Panc1 (cell line): Measurements from ENCODE around the gene FXYD3. TPM values are rescaled to one million over a fixed set of nuclear protein-coding genes. Genes with fewer than 3 reads are reported as not detected.

Source experiments
- ATAC-seq: fragments of 200-7000 bp; cut with Tn5 transposase; 2 replicates; pipeline ENCODE4 v1.9.1; 2020; ENCODE audit warnings: mild to moderate bottlenecking, moderate library complexity
- BruUV-seq: library from RNA; stranded (reverse); fragments of 400-500 nt; replicated peaks from 2 replicates; lab custom pipeline; 2021; lab: Mats Ljungman, UMichigan
- CTCF ChIA-PET: fragments of 300-600 bp; sonication (Branson Sonifier 250); formaldehyde crosslinking; loops from one replicate; lab custom pipeline; 2022; ENCODE audit warnings: antibody characterized with exemption; lab: Charles Lee
- POLR2A ChIA-PET: fragments of 300-600 bp; sonication (Branson Sonifier 250); formaldehyde crosslinking; loops from one replicate; lab custom pipeline; 2022; ENCODE audit warnings: antibody characterized with exemption; lab: Charles Lee
- DNase-seq: peaks from one replicate; pipeline ENCODE4 v3.0.0-alpha.2; 2010; ENCODE audit warnings: low read depth, low spot score
- H3K27ac ChIP-seq: 2 replicates; pipeline ENCODE4 v1.5.1; 2011; ENCODE audit warnings: mild to moderate bottlenecking, low read length, inconsistent platforms
- H3K27me3 ChIP-seq: fragments of 200-500 bp; sonication (Bioruptor generic); 2 replicates; pipeline ENCODE4 v1.6.0; 2014; ENCODE audit warnings: low read length, inconsistent platforms; ENCODE audit not compliant: control insufficient read depth, insufficient read depth
- H3K36me3 ChIP-seq: fragments of 200-500 bp; sonication (Bioruptor generic); 2 replicates; pipeline ENCODE4 v1.5.1; 2014; ENCODE audit warnings: inconsistent platforms, mild to moderate bottlenecking, low read length, moderate library complexity; ENCODE audit not compliant: control insufficient read depth, insufficient read depth
- H3K4me1 ChIP-seq: 2 replicates; pipeline ENCODE4 v1.5.1; 2011; ENCODE audit warnings: inconsistent platforms, mild to moderate bottlenecking, low read length, moderate library complexity; ENCODE audit not compliant: control insufficient read depth, insufficient read depth
- H3K4me3 ChIP-seq, 2 experiments: 2 replicates each; pipeline ENCODE4 v1.5.1; 2011 to 2012; ENCODE audit warnings: low read depth in 2 of 2, low read length in 2 of 2, mild to moderate bottlenecking in 2 of 2, inconsistent platforms in 1 of 2, moderate library complexity in 1 of 2
- H3K9me3 ChIP-seq: fragments of 200-500 bp; sonication (Bioruptor generic); 2 replicates; pipeline ENCODE4 v1.5.1; 2014; ENCODE audit warnings: low read depth, mild to moderate bottlenecking, inconsistent platforms, low read length, moderate library complexity; ENCODE audit not compliant: control insufficient read depth, insufficient read depth
- POLR2AphosphoS5 ChIP-seq: IDR thresholded peaks from 2 replicates; pipeline ENCODE4 v1.6.1; 2012; ENCODE audit warnings: mild to moderate bottlenecking, low read depth, low read length, moderate library complexity
- SIN3A ChIP-seq: IDR thresholded peaks from 2 replicates; pipeline ENCODE4 v1.6.1; 2012; ENCODE audit warnings: low read depth, mild to moderate bottlenecking, low read length, moderate library complexity, borderline replicate concordance; ENCODE audit not compliant: insufficient read depth
- TCF7L2 ChIP-seq: IDR thresholded peaks from 2 replicates; pipeline ENCODE4 v1.6.1; 2011; ENCODE audit warnings: mild to moderate bottlenecking, low read depth, low read length, inconsistent platforms
- in situ Hi-C: cut with HindIII; loops from 2 replicates; pipeline ENCODE4 v1.10.0; 2016; ENCODE audit warnings: low sequenced_read_pairs, low pct_unique_long_range_greater_than_20kb
- intact Hi-C: fragments of 100-400 bp; cut with micrococcal nuclease; formaldehyde crosslinking; loops from one replicate; pipeline ENCODE4 v1.10.0; 2022; ENCODE audit not compliant: unreplicated experiment
- total RNA-seq: library from RNA; stranded (reverse); gene quantifications from one replicate; pipeline ENCODE4 v1.2.1, GENCODE V29; 2021; ENCODE audit not compliant: unreplicated experiment
- TF ChIP-seq, protein P1 (sequence below), 2 experiments: IDR thresholded peaks; 2 replicates each; pipeline ENCODE4 v1.6.1; 2011 to 2012; ENCODE audit warnings: low read depth in 2 of 2, control low read depth in 1 of 2, low read length in 1 of 2, mild to moderate bottlenecking in 1 of 2, moderate library complexity in 1 of 2; ENCODE audit not compliant: insufficient read depth in 1 of 2
- TF ChIP-seq, protein P2 (sequence below): fragments of 450-650 bp; IDR thresholded peaks from 2 replicates; pipeline ENCODE4 v1.5.1; 2017; ENCODE audit warnings: mild to moderate bottlenecking

The FXYD3 gene
- total RNA-seq, 1 experiment from 2014 or later = not detected

DNA sequence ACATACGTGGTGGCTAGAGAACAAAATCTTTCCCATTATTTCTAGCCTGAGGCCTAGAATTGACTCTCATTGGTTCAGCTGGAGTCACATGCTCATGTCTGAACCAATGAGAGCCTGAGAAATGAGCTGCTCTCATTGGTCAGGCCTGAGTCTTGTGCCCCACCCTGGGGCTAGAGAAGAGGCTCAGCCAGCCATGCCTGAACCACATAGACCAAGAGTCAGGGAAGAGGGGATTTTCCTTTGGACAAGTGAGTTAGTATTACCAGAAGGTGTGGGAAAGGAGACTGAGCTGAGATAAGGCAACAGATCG is 45.8 kb downstream of the FXYD3 start:
- ChIA-PET CTCF (interaction anchor here (0.6 kb wide), 1 partner anchor 27 kb away, joined by 3 read pairs; the partner anchor contains the start of gene LGI4), POLR2A (no interaction called here)
- H3K4me1 ChIP-seq = no peaks in the 10 kb centered on the region
- H3K9me3 ChIP-seq = peaks cover 26% of the 10 kb centered on the region; the same call in 1 of the 2 replicates
- intact Hi-C loops = no loop called here
- H3K36me3 ChIP-seq = no peaks in the 10 kb centered on the region
- ATAC-seq = no peak
- no peak for DNase-seq
- no peak overlapping the region for H3K27ac ChIP-seq
- BruUV-seq = no TSS peak
- in situ Hi-C loops = no loop called here
- no peak overlapping the region for H3K4me3 ChIP-seq
- TF ChIP-seq POLR2AphosphoS5 = no peak
- TF ChIP-seq, protein P1, sequence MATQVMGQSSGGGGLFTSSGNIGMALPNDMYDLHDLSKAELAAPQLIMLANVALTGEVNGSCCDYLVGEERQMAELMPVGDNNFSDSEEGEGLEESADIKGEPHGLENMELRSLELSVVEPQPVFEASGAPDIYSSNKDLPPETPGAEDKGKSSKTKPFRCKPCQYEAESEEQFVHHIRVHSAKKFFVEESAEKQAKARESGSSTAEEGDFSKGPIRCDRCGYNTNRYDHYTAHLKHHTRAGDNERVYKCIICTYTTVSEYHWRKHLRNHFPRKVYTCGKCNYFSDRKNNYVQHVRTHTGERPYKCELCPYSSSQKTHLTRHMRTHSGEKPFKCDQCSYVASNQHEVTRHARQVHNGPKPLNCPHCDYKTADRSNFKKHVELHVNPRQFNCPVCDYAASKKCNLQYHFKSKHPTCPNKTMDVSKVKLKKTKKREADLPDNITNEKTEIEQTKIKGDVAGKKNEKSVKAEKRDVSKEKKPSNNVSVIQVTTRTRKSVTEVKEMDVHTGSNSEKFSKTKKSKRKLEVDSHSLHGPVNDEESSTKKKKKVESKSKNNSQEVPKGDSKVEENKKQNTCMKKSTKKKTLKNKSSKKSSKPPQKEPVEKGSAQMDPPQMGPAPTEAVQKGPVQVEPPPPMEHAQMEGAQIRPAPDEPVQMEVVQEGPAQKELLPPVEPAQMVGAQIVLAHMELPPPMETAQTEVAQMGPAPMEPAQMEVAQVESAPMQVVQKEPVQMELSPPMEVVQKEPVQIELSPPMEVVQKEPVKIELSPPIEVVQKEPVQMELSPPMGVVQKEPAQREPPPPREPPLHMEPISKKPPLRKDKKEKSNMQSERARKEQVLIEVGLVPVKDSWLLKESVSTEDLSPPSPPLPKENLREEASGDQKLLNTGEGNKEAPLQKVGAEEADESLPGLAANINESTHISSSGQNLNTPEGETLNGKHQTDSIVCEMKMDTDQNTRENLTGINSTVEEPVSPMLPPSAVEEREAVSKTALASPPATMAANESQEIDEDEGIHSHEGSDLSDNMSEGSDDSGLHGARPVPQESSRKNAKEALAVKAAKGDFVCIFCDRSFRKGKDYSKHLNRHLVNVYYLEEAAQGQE (IDR thresholded peaks at IDR 0.05; ENCODE audit: insufficient read depth in 1 of 2, low read depth in 2 of 2, low read length in 1 of 2) = no peak
- TF ChIP-seq, protein P2, sequence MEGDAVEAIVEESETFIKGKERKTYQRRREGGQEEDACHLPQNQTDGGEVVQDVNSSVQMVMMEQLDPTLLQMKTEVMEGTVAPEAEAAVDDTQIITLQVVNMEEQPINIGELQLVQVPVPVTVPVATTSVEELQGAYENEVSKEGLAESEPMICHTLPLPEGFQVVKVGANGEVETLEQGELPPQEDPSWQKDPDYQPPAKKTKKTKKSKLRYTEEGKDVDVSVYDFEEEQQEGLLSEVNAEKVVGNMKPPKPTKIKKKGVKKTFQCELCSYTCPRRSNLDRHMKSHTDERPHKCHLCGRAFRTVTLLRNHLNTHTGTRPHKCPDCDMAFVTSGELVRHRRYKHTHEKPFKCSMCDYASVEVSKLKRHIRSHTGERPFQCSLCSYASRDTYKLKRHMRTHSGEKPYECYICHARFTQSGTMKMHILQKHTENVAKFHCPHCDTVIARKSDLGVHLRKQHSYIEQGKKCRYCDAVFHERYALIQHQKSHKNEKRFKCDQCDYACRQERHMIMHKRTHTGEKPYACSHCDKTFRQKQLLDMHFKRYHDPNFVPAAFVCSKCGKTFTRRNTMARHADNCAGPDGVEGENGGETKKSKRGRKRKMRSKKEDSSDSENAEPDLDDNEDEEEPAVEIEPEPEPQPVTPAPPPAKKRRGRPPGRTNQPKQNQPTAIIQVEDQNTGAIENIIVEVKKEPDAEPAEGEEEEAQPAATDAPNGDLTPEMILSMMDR = no peak
- TF ChIP-seq SIN3A = no peak
- TF ChIP-seq TCF7L2 = no peak
- no peaks in the 10 kb centered on the region for H3K27me3 ChIP-seq

DNA sequence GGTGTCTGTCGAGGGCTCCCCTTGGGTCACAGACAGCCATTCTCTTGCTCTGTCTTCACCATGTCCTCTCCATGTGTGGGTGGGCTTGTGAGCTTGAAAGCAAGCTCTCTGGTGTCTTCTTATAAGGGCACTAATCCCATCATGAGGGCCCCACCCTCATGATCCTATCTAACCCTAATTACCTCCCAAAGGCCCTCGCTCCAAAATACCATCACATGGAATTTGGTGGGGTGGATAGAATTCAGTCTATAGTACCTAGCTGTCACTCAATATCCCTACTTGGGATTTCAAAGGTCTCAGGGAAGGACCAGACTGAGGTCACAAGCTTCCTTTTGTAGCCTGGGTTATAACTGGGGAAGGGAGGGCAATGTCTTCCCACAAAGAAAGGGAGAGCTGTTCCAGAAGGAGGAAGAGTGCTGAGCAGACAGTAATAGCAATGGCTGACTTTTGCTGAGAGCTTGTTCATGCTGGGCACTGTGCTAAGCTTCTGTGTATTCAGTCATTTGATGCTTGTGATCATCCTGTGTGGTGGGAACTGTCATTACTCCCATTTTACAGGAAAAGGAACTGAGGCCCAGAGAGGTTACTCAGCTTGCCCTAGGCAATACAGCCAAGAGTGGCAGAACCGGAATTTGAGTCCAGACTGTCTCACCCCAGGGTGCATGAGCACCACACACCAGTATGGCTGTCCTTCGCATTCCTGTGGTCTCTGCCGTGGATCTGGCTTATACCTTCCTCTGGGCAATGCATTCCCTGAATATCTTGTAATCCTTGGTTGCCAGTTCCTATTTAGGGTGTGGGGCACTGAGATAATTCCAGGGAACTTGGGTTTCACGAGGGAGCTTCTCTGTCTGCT is 47.1 kb downstream of the FXYD3 start:
- ATAC-seq = no peak
- intact Hi-C loops = no loop called here
- ChIA-PET CTCF (no interaction called here), POLR2A (no interaction called here)
- H3K36me3 ChIP-seq = no peaks in the 10 kb centered on the region
- H3K27me3 ChIP-seq = no peaks in the 10 kb centered on the region
- no TSS peak for BruUV-seq
- H3K9me3 ChIP-seq = peaks cover 33% of the 10 kb centered on the region; the same call in 1 of the 2 replicates
- TF ChIP-seq SIN3A = no peak
- TF ChIP-seq, protein P1 (IDR thresholded peaks at IDR 0.05; ENCODE audit: insufficient read depth in 1 of 2, low read depth in 2 of 2, low read length in 1 of 2) = no peak
- TF ChIP-seq POLR2AphosphoS5 = no peak
- TF ChIP-seq, protein P2 = no peak
- no peak for TF ChIP-seq TCF7L2
- in situ Hi-C loops = no loop called here
- H3K27ac ChIP-seq = no peak overlapping the region
- H3K4me1 ChIP-seq = no peaks in the 10 kb centered on the region
- H3K4me3 ChIP-seq = no peak overlapping the region
- no peak for DNase-seq
